Lung microvascular endothelial cell (primary cell): ENCODE data around the gene FHOD3. TPM values are rescaled to one million over a fixed set of nuclear protein-coding genes. Genes with fewer than 3 reads are reported as not detected.

Source experiments
- DNase-seq, 2 donors: peaks; one replicate each; pipeline versions ENCODE4 v3.0.0 to v3.0.0-alpha.2; 2010; ENCODE audit warnings: low read depth in 2 of 2
- total RNA-seq: library from RNA; depleted of rRNA; stranded (reverse); fragments of >200 nt; gene quantifications from 2 replicates; pipeline ENCODE4 v1.2.1, GENCODE V29; 2014

The FHOD3 gene
- total RNA-seq, 1 donor from 2014 or later: under 0.01 TPM

- DNase-seq: no peak
Observed at GRCh38 chr18:36590621-36591580, 293.4 kb downstream of the FHOD3 start.

DNA sequence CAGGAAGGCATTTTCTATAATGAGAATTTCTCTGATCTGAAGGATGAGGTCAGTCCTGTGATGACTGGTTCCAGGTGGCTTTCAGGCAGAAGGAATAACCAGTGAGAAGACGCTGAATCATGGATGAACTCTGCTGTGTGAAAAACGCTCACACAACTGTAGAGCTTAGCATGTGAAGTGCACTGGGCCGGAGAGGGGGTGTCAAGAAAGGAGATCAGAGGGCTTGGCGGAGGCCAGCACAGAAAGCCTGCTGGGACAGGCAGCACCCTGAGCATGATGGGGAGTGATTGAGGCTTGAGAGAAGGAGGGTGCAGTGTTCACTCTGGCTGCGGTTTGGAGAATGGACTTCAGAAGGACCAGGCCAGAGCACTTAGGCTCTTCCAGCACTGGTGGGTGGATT lies 294.8 kb downstream of the FHOD3 start:
- DNase-seq: no peak

- no peak for DNase-seq
Observed at GRCh38 chr18:36593001-36593400, 295.5 kb downstream of the FHOD3 start.

GRCh38 chr18:36593641-36594040 lies 296.1 kb downstream of the FHOD3 start:
- no peak for DNase-seq

- no peak for DNase-seq
Observed at GRCh38 chr18:36594621-36595020, 297.1 kb downstream of the FHOD3 start.

DNA sequence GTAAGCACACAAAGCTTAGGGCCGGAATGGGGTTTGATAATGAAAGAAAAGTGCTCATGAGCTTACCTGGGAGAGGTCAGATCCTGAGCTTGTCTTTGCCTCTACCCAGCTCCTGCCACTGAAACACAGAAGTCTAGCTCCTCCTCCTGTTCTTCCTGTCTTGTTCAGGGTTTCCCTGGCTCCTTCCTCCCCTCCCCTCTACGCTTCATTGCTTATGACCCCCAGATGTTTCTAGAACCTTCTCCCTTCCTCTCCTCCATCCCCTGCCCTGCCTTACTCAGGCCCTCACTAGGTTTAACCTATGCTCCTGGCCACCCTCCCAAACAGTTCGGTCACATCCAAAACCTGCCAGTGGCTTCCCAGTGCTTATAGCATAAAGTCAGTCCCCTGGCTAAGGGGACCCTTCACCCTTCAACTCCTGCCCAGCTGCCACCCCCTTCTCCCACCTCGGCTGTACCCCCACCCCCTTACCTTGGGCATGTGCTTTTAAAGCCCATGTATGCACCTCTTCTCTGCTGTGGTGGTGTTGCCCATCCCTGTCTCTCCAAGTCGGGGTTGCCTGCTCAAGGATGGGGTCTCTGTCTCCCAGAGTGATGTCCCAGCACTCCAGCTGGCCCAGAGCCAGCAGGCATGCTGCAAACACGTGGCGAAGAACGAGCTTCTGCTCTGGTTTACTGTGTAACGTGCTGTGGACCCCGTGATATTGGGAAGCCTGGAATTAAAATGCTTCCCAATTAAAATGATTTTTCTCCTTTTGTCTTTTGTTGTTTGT lies 297.7 kb downstream of the FHOD3 start:
- DNase-seq: no peak

GRCh38 chr18:36595818-36596215 lies 298.3 kb downstream of the FHOD3 start:
- DNase-seq: no peak

DNA sequence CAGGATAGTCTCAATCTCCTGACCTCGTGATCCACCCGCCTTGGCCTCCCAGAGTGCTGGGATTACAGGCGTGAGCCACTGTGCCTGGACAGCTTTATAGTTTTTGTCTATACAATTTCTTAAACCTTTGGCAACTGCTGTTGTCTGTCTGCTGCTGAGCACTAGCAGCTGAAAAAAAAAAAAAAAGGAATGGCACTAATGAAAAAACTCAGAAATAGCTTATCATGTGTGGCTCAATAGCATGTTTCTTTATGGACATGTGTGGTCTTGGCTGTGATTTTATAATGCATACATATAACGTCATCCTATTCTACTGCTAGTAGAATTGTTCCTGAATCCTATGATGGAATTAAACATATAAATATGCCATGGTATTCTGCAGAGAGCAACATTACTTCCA lies 300.1 kb downstream of the FHOD3 start:
- no peak for DNase-seq

DNA sequence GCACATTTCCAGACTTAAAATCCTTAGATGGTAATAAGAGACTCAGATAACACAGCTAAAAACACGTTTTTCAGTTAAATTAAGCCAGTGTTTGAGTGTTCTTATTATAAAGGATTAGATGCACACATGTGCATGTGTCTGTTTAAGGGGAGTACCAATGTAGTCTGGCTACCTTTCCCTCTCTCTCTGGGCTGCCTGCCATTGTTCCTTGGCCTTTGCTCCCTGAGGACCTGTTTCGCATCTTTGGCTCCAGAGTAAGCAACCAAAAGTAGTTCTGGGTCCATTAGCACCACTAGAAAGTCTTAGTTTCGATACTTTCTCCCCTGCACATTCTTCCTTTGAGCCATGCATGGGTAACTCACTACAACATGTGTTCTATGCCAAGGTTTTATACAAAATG lies 303.0 kb downstream of the FHOD3 start:
- no peak for DNase-seq

DNA sequence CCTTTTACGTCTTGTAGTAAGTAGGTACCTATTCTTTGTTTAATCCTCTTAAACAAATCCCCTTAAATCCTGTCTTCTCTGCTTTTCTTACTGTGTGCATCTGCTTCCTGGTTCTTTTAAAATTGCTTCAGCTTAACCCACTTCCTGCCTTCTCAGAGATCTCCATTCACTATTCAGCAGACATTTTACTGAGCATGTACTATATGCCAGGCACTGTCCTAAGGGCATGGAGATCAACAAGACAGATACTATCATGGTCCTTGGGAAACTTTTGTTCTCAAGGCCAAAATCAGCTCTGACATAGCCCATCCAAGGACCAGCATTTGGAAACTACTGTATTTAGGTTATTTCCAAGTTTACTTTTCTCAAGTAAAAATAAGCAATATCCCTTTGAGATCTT lies 303.8 kb downstream of the FHOD3 start:
- no peak for DNase-seq

DNA sequence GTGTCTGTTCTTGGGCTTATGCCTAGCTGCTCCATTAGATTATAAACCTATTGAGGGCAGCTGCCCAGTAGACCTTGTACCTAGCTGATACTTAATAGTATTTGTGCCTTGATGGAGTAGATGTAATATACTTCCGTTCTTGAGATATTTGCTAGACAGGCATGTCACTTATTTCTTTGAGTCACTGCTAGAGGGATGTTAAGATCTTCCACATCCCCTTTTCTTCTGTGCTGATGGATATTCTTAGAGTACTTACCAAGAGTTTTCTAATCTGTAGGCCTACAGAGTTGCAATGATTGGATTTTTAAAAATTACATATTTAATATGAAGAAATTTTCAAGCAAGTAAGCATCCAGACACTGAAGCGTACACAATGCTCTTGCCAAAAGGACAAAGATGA lies 304.6 kb downstream of the FHOD3 start:
- no peak for DNase-seq

GRCh38 chr18:36602620-36603019 lies 305.1 kb downstream of the FHOD3 start:
- DNase-seq: no peak

- peak in 1 of 2 donors; percentile 38 for DNase-seq
Observed at GRCh38 chr18:36608107-36608506, 310.6 kb downstream of the FHOD3 start.

GRCh38 chr18:36610258-36610657 lies 312.7 kb downstream of the FHOD3 start:
- no peak for DNase-seq

GRCh38 chr18:36610661-36611060 lies 313.1 kb downstream of the FHOD3 start:
- DNase-seq: no peak

- no peak for DNase-seq
Observed at GRCh38 chr18:36613069-36613468, 315.6 kb downstream of the FHOD3 start.

DNA sequence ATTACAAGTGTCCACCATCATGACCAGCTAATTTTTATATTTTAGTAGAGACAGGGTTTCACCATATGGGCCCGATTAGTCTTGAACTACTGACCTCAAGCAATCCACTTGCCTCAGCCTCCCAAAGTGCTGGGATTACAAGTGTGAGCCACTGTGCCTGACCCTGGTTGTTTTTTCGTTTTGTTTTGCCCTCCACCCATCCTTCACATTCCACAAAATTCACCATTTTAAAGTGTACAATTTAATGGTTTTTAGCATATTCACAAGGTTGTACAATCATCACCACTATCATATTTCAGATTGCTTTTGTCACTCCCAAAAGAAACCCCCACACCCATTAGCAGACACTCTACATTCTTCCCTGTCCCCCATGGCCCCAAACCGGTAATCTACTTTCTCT lies 316.3 kb downstream of the FHOD3 start:
- no peak for DNase-seq

GRCh38 chr18:36620788-36621187 lies 323.3 kb downstream of the FHOD3 start:
- DNase-seq: peak in 1 of 2 donors; percentile 12

- no peak for DNase-seq
Observed at GRCh38 chr18:36622610-36623009, 325.1 kb downstream of the FHOD3 start.

- DNase-seq: no peak
Observed at GRCh38 chr18:36623091-36623490, 325.6 kb downstream of the FHOD3 start.

DNA sequence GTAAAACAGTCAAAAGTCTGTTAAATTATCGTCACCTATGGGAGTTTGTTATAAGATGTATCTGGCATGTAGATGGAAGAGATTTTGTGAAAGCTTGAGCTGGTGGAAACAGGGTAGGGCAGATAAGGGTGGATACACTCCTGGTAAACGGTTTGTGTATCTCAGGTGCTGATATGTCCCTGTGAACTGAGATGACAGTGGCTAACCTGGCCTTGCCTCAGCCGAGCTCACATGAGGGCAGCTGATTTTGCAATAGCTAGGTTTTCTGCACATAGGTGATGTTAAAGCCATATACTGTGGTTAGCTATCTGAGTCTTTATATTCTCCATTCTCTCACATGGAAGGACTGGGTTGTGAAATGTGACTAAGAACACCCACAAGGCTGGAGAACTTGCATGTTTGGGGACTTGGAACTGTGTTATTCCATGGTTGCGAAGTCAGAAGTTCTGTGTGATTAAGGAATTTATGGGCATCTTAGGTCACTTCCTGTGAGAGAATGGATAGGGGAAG lies 326.2 kb downstream of the FHOD3 start:
- no peak for DNase-seq

DNA sequence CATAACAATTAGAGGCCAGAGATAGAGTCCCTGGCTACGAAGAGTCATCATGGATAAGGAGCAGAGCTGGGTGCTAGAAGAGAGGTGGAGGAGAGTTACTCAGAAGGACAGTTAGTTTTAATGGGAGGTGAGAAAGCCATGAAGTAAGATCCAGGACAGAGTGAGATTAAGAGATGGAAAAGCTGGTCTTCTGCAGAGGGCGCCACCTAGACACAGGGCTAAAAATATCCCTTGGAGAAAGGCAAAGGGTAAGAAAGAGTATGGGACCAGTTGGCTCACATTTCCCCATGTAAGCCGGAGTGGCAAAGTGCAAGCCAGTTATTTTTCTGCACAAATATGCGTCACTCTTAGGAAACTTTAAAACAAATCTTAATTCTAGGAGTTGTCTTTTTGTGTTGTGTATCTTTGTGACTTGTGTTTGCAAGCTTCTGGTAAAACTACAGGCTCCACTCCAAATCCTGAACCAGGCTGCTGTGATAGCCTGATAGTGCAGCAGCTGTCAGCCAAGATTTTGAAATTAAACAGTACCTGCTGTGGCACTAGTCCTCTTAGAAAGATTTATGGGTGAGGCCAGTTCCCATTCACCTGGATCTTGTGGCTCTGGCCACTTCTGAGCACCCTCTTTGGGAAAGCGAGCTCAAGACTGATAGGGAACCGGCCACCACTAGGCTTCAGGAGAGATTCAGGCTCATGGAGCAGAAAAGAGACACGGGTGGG lies 327.1 kb downstream of the FHOD3 start:
- no peak for DNase-seq
